GM19324 (cell line): Measurements from ENCODE around the gene NALF2.

Experiments
- ATAC-seq: cut with Tn5 transposase; IDR thresholded peaks from one replicate; pipeline ENCODE4 v1.9.1; 2021; ENCODE audit warnings: mild to moderate bottlenecking, moderate library complexity; ENCODE audit not compliant: unreplicated experiment, low FRiP score

NALF2 gene

GRCh38 chrX:69524781-69525363 is 20.7 kb downstream of the NALF2 start:
- ATAC-seq = no peak

- ATAC-seq = no peak
These were observed 26.2 kb downstream of the NALF2 start for GRCh38 chrX:69530306-69530705.

GRCh38 chrX:69531031-69531755 is 27.1 kb downstream of the NALF2 start:
- no peak for ATAC-seq

GRCh38 chrX:69535661-69536060 is 31.5 kb downstream of the NALF2 start:
- no peak for ATAC-seq

GRCh38 chrX:69538321-69538876 is 34.3 kb downstream of the NALF2 start:
- peak; percentile 60 for ATAC-seq

GRCh38 chrX:69539437-69539836 is 35.3 kb downstream of the NALF2 start:
- ATAC-seq = peak; percentile 64

GRCh38 chrX:69541956-69542355 is 37.8 kb downstream of the NALF2 start:
- ATAC-seq = no peak

- ATAC-seq = no peak
These were observed 39.4 kb downstream of the NALF2 start for GRCh38 chrX:69543572-69543971.

GRCh38 chrX:69546417-69546816 is 42.3 kb downstream of the NALF2 start:
- ATAC-seq = no peak

GRCh38 chrX:69546978-69547377 is 42.9 kb downstream of the NALF2 start:
- ATAC-seq = no peak

GRCh38 chrX:69551421-69552009 is 47.4 kb downstream of the NALF2 start:
- no peak for ATAC-seq

- ATAC-seq = no peak
These were observed 48.4 kb downstream of the NALF2 start for GRCh38 chrX:69552512-69552911.
